ENCODE results near the gene ANKRD39.

Gene ANKRD39

DNA sequence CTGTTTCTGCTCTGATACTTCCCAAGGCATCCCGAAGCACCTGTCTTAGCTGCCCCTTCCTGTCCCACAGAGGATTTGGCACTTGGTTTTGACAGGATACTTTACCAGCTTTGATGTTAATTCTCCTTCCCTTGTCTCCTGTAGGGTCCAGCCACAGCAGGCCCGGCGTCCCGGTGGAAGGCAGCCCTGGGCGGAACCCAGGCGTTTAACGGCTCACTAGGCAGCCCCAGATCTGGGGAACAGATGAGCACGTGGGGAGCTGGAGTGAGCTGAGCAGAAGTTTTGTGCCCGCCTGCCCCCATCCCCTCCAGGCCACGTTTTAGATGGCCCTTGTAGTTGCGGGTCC, 25.4 kb downstream of the ANKRD39 start:
- TF ChIP-seq, protein P1, sequence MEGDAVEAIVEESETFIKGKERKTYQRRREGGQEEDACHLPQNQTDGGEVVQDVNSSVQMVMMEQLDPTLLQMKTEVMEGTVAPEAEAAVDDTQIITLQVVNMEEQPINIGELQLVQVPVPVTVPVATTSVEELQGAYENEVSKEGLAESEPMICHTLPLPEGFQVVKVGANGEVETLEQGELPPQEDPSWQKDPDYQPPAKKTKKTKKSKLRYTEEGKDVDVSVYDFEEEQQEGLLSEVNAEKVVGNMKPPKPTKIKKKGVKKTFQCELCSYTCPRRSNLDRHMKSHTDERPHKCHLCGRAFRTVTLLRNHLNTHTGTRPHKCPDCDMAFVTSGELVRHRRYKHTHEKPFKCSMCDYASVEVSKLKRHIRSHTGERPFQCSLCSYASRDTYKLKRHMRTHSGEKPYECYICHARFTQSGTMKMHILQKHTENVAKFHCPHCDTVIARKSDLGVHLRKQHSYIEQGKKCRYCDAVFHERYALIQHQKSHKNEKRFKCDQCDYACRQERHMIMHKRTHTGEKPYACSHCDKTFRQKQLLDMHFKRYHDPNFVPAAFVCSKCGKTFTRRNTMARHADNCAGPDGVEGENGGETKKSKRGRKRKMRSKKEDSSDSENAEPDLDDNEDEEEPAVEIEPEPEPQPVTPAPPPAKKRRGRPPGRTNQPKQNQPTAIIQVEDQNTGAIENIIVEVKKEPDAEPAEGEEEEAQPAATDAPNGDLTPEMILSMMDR (IDR thresholded peaks at IDR 0.05): no peak

DNA sequence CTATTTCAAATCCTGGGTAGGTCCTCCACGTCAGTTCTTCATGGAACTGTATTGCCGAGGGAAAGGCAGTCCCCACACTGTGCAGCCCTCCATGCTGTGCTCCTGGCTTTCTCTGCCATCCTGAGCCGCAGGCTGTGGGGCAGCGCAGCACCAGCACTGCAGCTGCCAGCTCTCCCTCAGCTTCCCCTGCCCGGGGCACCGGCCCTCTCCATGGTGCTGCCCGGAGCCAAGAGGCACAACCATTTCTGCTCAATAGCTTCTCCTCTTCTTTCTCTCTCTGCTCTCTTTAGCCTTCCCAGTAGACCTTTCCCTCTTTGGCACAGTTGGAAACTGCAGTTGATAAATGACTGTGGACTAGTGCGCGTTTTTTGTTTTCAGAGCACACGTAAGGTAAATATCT, 26.1 kb downstream of the ANKRD39 start:
- TF ChIP-seq, protein P1 (IDR thresholded peaks at IDR 0.05): no peak

DNA sequence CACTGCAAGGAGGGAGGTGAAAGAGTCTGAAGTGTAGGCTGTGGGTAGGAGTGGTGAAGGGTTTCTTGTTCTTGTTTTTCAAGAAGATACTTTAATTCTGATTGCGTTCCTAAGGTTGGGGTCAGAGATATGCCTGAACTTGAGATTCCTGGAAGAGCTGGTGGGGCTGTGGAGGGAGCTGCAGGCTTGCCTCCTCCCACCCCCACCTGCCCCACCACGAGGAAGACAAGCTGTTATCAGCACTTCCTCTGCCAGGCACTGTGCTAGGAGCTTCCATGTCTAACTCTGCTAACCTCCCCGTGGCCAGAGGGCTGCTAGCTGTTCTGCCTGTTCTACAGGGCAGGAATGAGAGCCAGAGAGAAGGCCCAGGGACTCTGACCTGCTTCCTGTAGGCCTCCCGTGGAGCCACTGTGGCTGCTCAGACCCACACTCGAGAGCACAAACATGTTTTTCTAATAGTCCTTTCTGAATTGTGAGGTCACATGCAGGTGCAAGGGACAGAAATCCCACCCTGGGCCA, 27.7 kb downstream of the ANKRD39 start:
- TF ChIP-seq, protein P1 (IDR thresholded peaks at IDR 0.05): no peak

DNA sequence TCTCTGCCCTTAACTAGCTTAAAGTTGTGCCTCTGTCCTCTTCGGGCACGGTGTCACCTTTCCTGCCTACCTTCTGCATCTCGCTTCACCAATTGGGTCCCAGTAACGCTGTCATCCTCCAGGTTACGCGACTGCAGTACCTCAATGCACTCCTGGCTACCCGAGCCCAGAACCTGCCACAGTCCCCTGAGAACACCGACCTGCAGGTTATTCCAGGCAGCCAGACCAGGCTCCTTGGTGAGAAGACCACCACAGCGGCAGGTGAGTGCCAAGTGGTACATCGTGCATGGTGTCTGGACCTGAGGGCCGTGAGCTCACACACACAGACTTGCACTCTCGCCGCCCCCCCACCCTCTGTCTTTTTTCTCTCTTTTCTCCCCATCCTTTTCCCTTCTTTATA, 28.9 kb downstream of the ANKRD39 start:
- TF ChIP-seq, protein P1 (IDR thresholded peaks at IDR 0.05): no peak

DNA sequence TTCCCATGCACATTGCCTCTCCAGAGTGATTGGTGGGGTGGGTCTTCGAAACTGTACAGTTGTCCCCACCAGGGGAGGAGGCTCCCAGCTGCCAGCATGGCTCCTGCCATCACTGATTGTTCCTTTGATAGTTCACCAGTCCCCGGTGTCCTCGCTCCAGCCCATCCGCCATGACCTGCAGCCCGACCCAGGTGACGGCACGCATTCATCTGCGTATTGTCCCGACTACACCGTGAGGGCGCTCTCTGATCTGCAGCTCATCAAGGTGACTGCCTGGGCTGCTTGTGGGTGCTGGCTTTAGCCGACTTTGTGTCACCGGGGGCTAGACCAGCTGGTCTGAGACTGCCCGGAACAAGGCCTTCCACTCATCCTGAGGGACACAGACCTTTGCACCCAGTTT, 29.4 kb downstream of the ANKRD39 start:
- TF ChIP-seq, protein P1 (IDR thresholded peaks at IDR 0.05): no peak

DNA sequence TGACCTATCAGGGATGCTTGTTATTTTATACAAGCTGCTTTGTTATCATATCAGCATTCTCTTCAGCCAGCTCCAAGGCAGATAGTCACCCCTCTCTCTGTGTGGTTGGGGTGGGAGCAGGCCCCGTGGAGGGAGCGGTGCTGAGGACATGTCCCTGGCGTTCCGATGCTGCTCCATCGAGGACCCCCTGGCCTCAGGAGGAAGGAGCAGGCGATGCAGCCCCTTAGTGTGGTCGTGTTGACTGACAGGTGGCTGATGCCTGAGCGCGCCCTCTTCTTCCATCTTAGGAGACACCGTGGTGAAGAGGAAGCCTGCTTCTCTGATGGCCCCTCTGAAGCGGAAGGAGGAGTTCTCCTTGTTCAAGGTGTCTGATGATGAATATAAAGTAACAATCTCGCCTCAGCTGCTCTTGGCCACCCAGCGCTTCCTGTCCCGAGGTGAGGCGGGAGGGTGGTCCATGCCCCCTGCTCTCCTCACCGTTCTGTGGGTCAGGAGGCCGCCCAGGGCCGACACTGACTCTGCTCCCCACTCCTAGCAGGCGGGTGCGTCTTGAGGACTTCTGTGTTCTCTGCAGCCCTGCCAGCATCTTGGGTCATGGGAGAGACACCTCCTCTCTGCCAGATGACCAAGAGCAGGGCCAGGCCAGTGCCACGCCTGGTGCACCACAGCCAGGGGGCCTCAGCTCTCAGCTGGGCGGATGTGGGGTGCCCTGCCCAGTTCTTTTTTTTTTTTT, 31.1 kb downstream of the ANKRD39 start:
- TF ChIP-seq, protein P1 (IDR thresholded peaks at IDR 0.05): no peak

DNA sequence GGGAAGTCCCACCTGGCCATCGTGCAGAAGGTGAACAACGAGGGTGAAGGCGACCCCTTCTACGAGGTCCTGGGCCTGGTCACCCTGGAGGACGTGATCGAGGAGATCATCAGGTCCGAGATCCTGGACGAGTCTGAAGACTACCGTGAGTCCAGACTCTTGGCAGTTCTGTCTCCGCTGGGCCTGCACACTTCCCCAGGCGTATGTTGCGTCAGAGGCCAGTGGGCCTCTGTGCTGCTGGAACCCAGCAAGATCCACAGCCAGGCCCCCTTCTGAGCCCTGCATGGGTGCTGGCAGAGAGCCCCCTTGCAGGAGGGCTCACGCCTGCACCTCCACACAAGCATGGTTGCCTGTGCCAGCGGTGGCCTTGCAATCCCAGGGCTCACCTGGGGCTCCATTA, 32.8 kb downstream of the ANKRD39 start:
- TF ChIP-seq, protein P1 (IDR thresholded peaks at IDR 0.05): no peak
